GM18526 (cell line): ENCODE data around the gene FMN1.

Source experiments
- POLR2A ChIP-seq: IDR thresholded peaks from 3 replicates; pipeline ENCODE4 v1.6.1; 2011; ENCODE audit not compliant: insufficient read length; ENCODE audit errors: extremely low read depth

The FMN1 gene

GRCh38 chr15:32944431-32944830 is 250.1 kb downstream of the FMN1 start:
- no peak for TF ChIP-seq POLR2A

- no peak for TF ChIP-seq POLR2A
These were observed 250.8 kb downstream of the FMN1 start for GRCh38 chr15:32943711-32944110.

GRCh38 chr15:32942401-32942841 is 252.1 kb downstream of the FMN1 start:
- no peak for TF ChIP-seq POLR2A

- TF ChIP-seq POLR2A = no peak
These were observed 252.7 kb downstream of the FMN1 start for GRCh38 chr15:32941823-32942222.

GRCh38 chr15:32936976-32937375 is 257.5 kb downstream of the FMN1 start:
- TF ChIP-seq POLR2A = no peak

- TF ChIP-seq POLR2A = no peak
These were observed 258.1 kb downstream of the FMN1 start for GRCh38 chr15:32936283-32936918.

GRCh38 chr15:32935139-32935538 is 259.4 kb downstream of the FMN1 start:
- no peak for TF ChIP-seq POLR2A

- no peak for TF ChIP-seq POLR2A
These were observed 261.3 kb downstream of the FMN1 start for GRCh38 chr15:32933236-32933635.

- no peak for TF ChIP-seq POLR2A
These were observed 265.6 kb downstream of the FMN1 start for GRCh38 chr15:32928876-32929275.

- no peak for TF ChIP-seq POLR2A
These were observed 267.4 kb downstream of the FMN1 start for GRCh38 chr15:32927124-32927523.

GRCh38 chr15:32923176-32923575 is 271.3 kb downstream of the FMN1 start:
- no peak for TF ChIP-seq POLR2A

- TF ChIP-seq POLR2A = no peak
These were observed 272.0 kb downstream of the FMN1 start for GRCh38 chr15:32922541-32922940.

GRCh38 chr15:32919749-32920414 is 274.6 kb downstream of the FMN1 start:
- TF ChIP-seq POLR2A = no peak

- no peak for TF ChIP-seq POLR2A
These were observed 276.0 kb downstream of the FMN1 start for GRCh38 chr15:32918547-32918946.

- TF ChIP-seq POLR2A = no peak
These were observed 283.7 kb downstream of the FMN1 start for GRCh38 chr15:32910839-32911238.

- TF ChIP-seq POLR2A = no peak
These were observed 285.1 kb downstream of the FMN1 start for GRCh38 chr15:32909431-32909830.

- TF ChIP-seq POLR2A = no peak
These were observed 285.6 kb downstream of the FMN1 start for GRCh38 chr15:32908872-32909271.
